ENCODE results near the gene CCDC149.

Gene CCDC149

DNA sequence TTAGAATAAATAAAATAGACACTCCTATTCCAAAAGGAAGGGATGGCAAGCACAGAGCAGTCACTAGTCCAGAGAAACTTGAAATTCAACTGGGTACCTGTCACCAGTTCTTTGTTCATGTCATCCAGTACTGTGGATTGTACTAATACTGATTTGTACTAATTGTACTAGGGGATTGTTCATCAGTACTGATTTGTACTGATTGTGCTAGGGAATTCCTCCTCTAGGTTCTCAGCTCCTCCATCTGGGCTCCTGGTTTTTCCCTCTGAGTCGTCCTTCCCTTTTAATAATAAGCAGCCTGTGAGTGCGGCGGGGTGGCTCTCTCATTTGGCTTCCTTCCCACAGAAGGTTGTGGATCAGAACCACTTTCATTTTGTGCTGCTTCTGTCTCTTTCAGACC is 148.5 kb downstream of the CCDC149 start:
- no peak for DNase-seq (ENCODE audit: low read depth, low spot score)
- no peak overlapping the region for H3K4me3 ChIP-seq (ENCODE audit: low read depth, low read length)
- TF ChIP-seq, protein P1, sequence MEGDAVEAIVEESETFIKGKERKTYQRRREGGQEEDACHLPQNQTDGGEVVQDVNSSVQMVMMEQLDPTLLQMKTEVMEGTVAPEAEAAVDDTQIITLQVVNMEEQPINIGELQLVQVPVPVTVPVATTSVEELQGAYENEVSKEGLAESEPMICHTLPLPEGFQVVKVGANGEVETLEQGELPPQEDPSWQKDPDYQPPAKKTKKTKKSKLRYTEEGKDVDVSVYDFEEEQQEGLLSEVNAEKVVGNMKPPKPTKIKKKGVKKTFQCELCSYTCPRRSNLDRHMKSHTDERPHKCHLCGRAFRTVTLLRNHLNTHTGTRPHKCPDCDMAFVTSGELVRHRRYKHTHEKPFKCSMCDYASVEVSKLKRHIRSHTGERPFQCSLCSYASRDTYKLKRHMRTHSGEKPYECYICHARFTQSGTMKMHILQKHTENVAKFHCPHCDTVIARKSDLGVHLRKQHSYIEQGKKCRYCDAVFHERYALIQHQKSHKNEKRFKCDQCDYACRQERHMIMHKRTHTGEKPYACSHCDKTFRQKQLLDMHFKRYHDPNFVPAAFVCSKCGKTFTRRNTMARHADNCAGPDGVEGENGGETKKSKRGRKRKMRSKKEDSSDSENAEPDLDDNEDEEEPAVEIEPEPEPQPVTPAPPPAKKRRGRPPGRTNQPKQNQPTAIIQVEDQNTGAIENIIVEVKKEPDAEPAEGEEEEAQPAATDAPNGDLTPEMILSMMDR (IDR thresholded peaks at IDR 0.05; ENCODE audit: low read depth, low read length), result no peak
- in situ Hi-C loops (cut with HindIII; ENCODE audit: low sequenced_read_pairs), result no loop called here

- in situ Hi-C loops (cut with HindIII; ENCODE audit: low sequenced_read_pairs), result no loop called here
- TF ChIP-seq, protein P1 (IDR thresholded peaks at IDR 0.05; ENCODE audit: low read depth, low read length), result no peak
- no peak for DNase-seq (ENCODE audit: low read depth, low spot score)
- no peak overlapping the region for H3K4me3 ChIP-seq (ENCODE audit: low read depth, low read length)
Measured at GRCh38 chr4:24763631-24764297, 149.1 kb downstream of the CCDC149 start.
